Adrenal gland (tissue), 12 donors: ENCODE measurements around the gene MRPS33. TPM values are rescaled to one million over a fixed set of nuclear protein-coding genes. Genes with fewer than 3 reads are reported as not detected.

Experiments
- DNase-seq, 7 donors: peaks; one replicate each; pipeline ENCODE4 v3.0.0-alpha.2; 2019 to 2020
- H3K27ac ChIP-seq, 5 donors: fragments of 200-600 bp; sonication (generic) in 4 of 5; 1 replicate in 3 of 5; 2 replicates in 2 of 5; pipeline versions ENCODE4 v1.5.1 to v1.8.0; 2016 to 2020; ENCODE audit warnings: mild to moderate bottlenecking in 1 of 5
- H3K27me3 ChIP-seq: fragments of 200-600 bp; 2 replicates; pipeline ENCODE4 v1.8.0; 2021
- H3K36me3 ChIP-seq, 2 donors: fragments of 200-600 bp; replicated peaks in 1 of 2; 1 replicate in 1 of 2; 2 replicates in 1 of 2; pipeline versions ENCODE4 v1.5.1 to v1.8.0; 2018 to 2022
- H3K4me1 ChIP-seq, 2 donors: fragments of 200-600 bp; replicated peaks in 1 of 2; 1 replicate in 1 of 2; 2 replicates in 1 of 2; pipeline versions ENCODE4 v1.5.1 to v1.8.0; 2018 to 2021
- H3K4me3 ChIP-seq, 4 donors: fragments of 200-600 bp; sonication (generic) in 3 of 4; one replicate each; pipeline ENCODE4 v1.5.1; 2016 to 2018
- H3K9me3 ChIP-seq, 3 donors: fragments of 200-600 bp; sonication (generic) in 1 of 3; replicated peaks in 1 of 3; 1 replicate in 2 of 3; 2 replicates in 1 of 3; pipeline versions ENCODE4 v1.5.1 to v1.8.0; 2016 to 2021
- POLR2A ChIP-seq, 2 donors: fragments of 450-650 bp; IDR thresholded peaks; one replicate each; pipeline ENCODE4 v1.6.1; 2017; ENCODE audit warnings: antibody characterized with exemption in 2 of 2, mild to moderate bottlenecking in 2 of 2, moderate library complexity in 1 of 2
- WGBS, 4 donors: extraction: QIAGEN DNeasy Blood & Tissue Kit in 2 of 4; methylation state at CpG; one replicate each; pipeline versions ENCODE4 v1.1.5 to v1.1.7; 2013 to 2017; 5-methylcytosine and 5-hydroxymethylcytosine counted together
- intact Hi-C, 2 donors: fragments of 100-400 bp; cut with DNase I; formaldehyde crosslinking; loops; one replicate each; pipeline versions ENCODE4 v1.14.1 to v1.15.0; 2022 to 2023
- polyA plus RNA-seq, 3 donors: library from polyadenylated mRNA; stranded (reverse); fragments of 200-250 nt in 2 of 3; fragments of 350-450 nt in 1 of 3; fragmentation: Illumina TruSeq in 1 of 3; extraction: RNeasy Lipid Tissue Mini Kit (QIAGEN cat#74804) in 1 of 3; gene quantifications; one replicate each; pipeline ENCODE4 v1.2.3, GENCODE V29; 2013 to 2014
- total RNA-seq, 9 donors: library from RNA; depleted of rRNA in 4 of 9; stranded (reverse); fragments of >200 nt in 4 of 9; fragments of 120-200 nt in 1 of 9; fragmentation: NEBNext Ultra II Directional in 1 of 9; extraction: Animal tissue kit (Norgen Biotek cat#: 25700) in 1 of 9; gene quantifications; one replicate each; pipeline versions ENCODE4 v1.1.0 to v1.2.4, GENCODE V29; 2013 to 2023
- TF ChIP-seq, protein P1 (sequence below), 6 experiments: fragments of 450-650 bp in 4 of 6; fragments of 200-600 bp in 2 of 6; sonication (generic) in 1 of 6; IDR thresholded peaks; 1 replicate in 5 of 6; 2 replicates in 1 of 6; pipeline versions ENCODE4 v1.5.1 to v1.8.0; 2016 to 2021; ENCODE audit warnings: antibody characterized with exemption in 6 of 6, mild to moderate bottlenecking in 2 of 6, moderate library complexity in 1 of 6
- donor health status: healthy with polysubstance abuse.
- donor health status: Bipolar disorder and iron deficiency.
- donor health status: DM: yes; HTN: yes; CAD: no.
- donor health status: DM: no; HTN: no; CAD: no.
- donor health status: DM: no; HTN: no; CAD: no.
- donor health status: DM: yes; HTN: yes; CAD: no.

The MRPS33 gene
- total and polyA plus RNA-seq, 12 donors, result 19.7 to 156 (median 59.4) TPM

DNA sequence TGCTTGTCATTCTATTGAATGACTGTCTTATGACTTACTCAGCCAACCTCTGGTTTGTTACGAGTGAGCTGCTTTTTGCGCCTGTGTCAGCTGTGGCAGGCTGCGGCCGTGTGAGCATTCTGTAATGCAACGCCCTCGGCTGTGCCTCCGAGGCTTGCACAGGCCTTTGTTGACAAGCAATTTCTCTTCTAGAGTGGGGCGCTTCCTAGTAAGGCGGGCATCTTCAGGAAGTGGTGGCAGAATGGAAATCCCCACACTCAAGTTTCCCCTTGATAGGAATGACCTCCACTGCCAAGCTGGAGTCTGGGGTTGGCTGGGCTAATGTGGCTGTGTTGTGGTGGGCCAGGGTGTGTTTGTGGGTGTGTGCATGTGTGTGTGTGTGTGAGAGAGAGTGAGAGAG lies 38.9 kb upstream of the MRPS33 start:
- 27 to 54% (median 39%) methylated on average over 9 of the region's 9 CpGs for WGBS, 4 donors
- no peak overlapping the region for H3K4me3 ChIP-seq

DNA sequence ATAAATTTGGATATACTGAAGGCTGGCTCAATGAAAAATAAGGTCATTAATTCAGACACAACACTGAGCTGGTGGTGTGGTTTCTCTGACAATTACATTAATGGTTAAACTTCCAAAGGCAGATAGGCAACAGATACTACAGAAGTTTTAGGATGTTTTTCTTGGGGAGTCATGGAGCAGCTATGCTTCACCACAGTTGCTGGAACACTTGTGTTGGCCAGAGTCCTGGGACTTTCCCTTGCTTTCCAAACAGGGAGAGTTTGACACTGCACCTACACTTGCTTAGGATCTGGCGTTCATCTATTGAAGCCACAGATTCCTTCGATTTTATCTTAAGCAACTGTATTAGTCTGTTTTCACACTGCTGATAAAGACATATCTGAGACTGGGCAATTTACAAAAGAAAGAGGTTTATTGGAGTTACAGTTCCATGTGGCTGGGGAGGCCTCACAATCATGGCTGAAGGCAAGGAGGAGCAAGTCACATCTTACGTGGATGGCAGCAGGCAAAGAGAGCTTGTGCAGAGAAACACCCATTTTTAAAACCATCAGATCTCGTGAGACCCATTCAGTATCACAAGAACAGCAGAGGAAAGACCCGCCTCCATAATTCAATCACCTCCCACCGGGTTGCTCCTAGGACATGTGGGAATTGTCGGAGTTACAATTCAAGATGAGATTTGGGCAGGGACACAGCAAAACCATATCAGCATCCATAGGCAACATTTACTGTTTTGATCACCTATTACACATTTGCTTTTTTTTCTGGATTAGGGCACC lies 31.3 kb upstream of the MRPS33 start:
- no peak for DNase-seq
- Histone ChIP-seq H3K9me3 (no peaks in the 10 kb centered on the region), H3K27ac (no peak overlapping the region), H3K4me1 (no peaks in the 10 kb centered on the region), H3K4me3 (no peak overlapping the region), H3K27me3 (no peaks in the 10 kb centered on the region), H3K36me3 (no peaks in the 10 kb centered on the region)
- WGBS, 4 donors, result 71 to 82% (median 81%) methylated on average over 7 of the region's 7 CpGs
- intact Hi-C loops, result no loop called here
- TF ChIP-seq, protein P1, sequence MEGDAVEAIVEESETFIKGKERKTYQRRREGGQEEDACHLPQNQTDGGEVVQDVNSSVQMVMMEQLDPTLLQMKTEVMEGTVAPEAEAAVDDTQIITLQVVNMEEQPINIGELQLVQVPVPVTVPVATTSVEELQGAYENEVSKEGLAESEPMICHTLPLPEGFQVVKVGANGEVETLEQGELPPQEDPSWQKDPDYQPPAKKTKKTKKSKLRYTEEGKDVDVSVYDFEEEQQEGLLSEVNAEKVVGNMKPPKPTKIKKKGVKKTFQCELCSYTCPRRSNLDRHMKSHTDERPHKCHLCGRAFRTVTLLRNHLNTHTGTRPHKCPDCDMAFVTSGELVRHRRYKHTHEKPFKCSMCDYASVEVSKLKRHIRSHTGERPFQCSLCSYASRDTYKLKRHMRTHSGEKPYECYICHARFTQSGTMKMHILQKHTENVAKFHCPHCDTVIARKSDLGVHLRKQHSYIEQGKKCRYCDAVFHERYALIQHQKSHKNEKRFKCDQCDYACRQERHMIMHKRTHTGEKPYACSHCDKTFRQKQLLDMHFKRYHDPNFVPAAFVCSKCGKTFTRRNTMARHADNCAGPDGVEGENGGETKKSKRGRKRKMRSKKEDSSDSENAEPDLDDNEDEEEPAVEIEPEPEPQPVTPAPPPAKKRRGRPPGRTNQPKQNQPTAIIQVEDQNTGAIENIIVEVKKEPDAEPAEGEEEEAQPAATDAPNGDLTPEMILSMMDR (IDR thresholded peaks at IDR 0.05), result no peak
- no peak for TF ChIP-seq POLR2A (IDR thresholded peaks at IDR 0.05)

More for the DNA sequence above, 38.9 kb upstream of the MRPS33 start:
- no peak for TF ChIP-seq POLR2A (IDR thresholded peaks at IDR 0.05)
- TF ChIP-seq, protein P1 (IDR thresholded peaks at IDR 0.05), result no peak
- no peaks in the 10 kb centered on the region for H3K36me3 ChIP-seq
- H3K4me1 ChIP-seq, result no peaks in the 10 kb centered on the region
- H3K27me3 ChIP-seq, result no peaks in the 10 kb centered on the region
- peak in 1 of 7 donors; percentile 53 for DNase-seq
- intact Hi-C loops, result no loop called here
- H3K9me3 ChIP-seq, result no peaks in the 10 kb centered on the region
- H3K27ac ChIP-seq, result no peak overlapping the region

DNA sequence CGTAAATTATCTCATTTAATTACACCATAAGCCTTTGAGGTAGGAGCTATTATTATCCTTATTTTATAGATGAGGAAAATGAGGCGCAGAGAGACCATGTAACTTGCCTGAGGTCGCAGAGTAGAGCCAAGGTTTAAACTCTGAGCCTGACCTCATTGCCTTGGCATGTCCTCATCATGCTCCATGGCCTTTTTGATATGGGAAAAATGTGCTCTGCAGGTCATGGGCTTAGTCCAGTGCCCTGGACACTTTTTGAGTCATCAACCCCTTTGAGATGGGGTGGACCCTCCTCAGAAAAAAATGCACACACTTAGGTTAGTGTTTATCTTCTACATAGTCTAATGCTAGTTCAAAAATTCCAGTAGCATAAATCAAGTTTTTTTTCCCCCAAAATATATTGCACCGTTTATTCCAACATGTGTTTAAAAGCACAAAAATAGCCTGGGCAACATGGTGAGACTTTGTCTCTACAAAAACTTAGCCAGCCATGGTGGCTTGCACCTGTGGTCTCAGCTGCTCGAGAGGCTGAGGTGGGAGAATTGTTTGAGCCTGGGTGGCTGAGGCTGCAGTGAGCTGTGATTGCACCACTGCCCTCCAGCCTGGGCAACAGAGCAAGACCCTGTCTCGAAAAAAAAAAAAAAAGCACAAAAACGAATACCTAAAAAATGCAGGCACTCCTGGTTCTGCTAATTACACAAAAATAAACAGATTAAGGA lies 30.5 kb upstream of the MRPS33 start:
- no peak overlapping the region for H3K27ac ChIP-seq
- H3K27me3 ChIP-seq, result no peaks in the 10 kb centered on the region
- no peak for DNase-seq
- no peak overlapping the region for H3K4me3 ChIP-seq
- no peaks in the 10 kb centered on the region for H3K36me3 ChIP-seq
- WGBS, 4 donors, result 41 to 53% (median 47%) methylated on average over 7 of the region's 7 CpGs
- no peaks in the 10 kb centered on the region for H3K9me3 ChIP-seq
- H3K4me1 ChIP-seq, result no peaks in the 10 kb centered on the region
- no peak for TF ChIP-seq POLR2A (IDR thresholded peaks at IDR 0.05)
- TF ChIP-seq, protein P1 (IDR thresholded peaks at IDR 0.05), result no peak
- intact Hi-C loops, result no loop called here

DNA sequence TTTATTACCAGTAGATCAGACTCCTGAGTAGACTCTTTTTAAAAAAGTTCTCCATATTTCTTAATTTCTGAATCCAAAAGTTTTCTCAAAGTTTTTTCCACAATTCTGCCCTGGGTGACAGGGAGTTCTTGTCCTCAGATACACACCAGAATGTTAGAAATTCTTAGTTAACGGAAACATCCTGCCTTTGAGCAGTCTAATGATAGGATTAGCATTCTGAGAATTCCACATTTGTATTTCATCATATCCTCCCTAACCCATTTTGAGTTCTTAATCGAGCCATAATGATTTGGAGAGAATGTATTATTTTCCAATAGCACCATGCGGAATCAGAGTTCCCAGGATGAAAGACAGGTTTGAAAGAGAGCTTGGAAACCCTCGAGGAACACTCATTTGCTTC lies 28.9 kb upstream of the MRPS33 start:
- intact Hi-C loops, result no loop called here
- no peaks in the 10 kb centered on the region for H3K27me3 ChIP-seq
- no peaks in the 10 kb centered on the region for H3K36me3 ChIP-seq
- H3K4me1 ChIP-seq, result no peaks in the 10 kb centered on the region
- 70 to 78% (median 73%) methylated on average over 4 of the region's 4 CpGs for WGBS, 4 donors
- H3K9me3 ChIP-seq, result no peaks in the 10 kb centered on the region
- H3K27ac ChIP-seq, result no peak overlapping the region
- H3K4me3 ChIP-seq, result no peak overlapping the region
- DNase-seq, result no peak
- TF ChIP-seq, protein P1 (IDR thresholded peaks at IDR 0.05), result no peak
- TF ChIP-seq POLR2A (IDR thresholded peaks at IDR 0.05), result no peak
